ENCODE results near the gene ARHGEF4.

ARHGEF4 gene

GRCh38 chr2:130845505-130846085 is 8.9 kb downstream of the ARHGEF4 start:
- Histone ChIP-seq H3K9ac (ENCODE audit: low read length) (no peak overlapping the region), H3K18ac (ENCODE audit: low read length) (no peak overlapping the region), H3K27ac (ENCODE audit: low read depth, low read length) (no peak overlapping the region), H2BK12ac (ENCODE audit: low read length) (no peak overlapping the region), H3K79me1 (ENCODE audit: low read length) (no peaks in the 10 kb centered on the region), H4K91ac (ENCODE audit: low read depth, low read length) (no peak overlapping the region), H4K12ac (ENCODE audit: low read depth, low read length) (no peak overlapping the region), H3K27me3 (ENCODE audit: insufficient read depth, low read length) (no peaks in the 10 kb centered on the region), H3K4me1 (ENCODE audit: control insufficient read depth in 1 of 2, insufficient read depth in 2 of 2, low read length in 2 of 2) (no peaks in the 10 kb centered on the region), H3K4ac (ENCODE audit: low read depth, low read length) (no peak overlapping the region), H2AK5ac (ENCODE audit: low read length) (no peak overlapping the region), H3K79me2 (ENCODE audit: control insufficient read depth, insufficient read depth, low read length, poor library complexity) (no peaks in the 10 kb centered on the region), H2BK5ac (ENCODE audit: low read depth, low read length, poor library complexity) (no peak overlapping the region), H3K14ac (ENCODE audit: low read length) (no peak overlapping the region), H3K4me3 (ENCODE audit: low read depth, low read length) (no peak overlapping the region), H2BK120ac (ENCODE audit: insufficient read depth, low read length, poor library complexity) (no peak overlapping the region), H4K8ac (ENCODE audit: low read depth, low read length) (no peak overlapping the region), H3K23ac (ENCODE audit: low read length) (no peak overlapping the region), H3K9me3 (ENCODE audit: insufficient read depth, low read depth, low read length) (no peaks in the 10 kb centered on the region), H2AFZ (ENCODE audit: insufficient read depth, low read length, poor library complexity) (no peak overlapping the region), H3K4me2 (ENCODE audit: low read length) (no peak overlapping the region), H3K36me3 (ENCODE audit: control insufficient read depth in 1 of 2, insufficient read depth in 2 of 2, low read length in 2 of 2) (no peaks in the 10 kb centered on the region)
- WGBS (ENCODE audit: extremely low coverage, insufficient coverage, insufficient read length): no CpG with 5 or more reads among the region's 13 CpGs
- no peak for DNase-seq

- Histone ChIP-seq H2BK5ac (ENCODE audit: low read depth, low read length, poor library complexity) (no peak overlapping the region), H2AFZ (ENCODE audit: insufficient read depth, low read length, poor library complexity) (no peak overlapping the region), H3K79me1 (ENCODE audit: low read length) (no peaks in the 10 kb centered on the region), H3K4me1 (ENCODE audit: control insufficient read depth in 1 of 2, insufficient read depth in 2 of 2, low read length in 2 of 2) (no peaks in the 10 kb centered on the region), H3K79me2 (ENCODE audit: control insufficient read depth, insufficient read depth, low read length, poor library complexity) (no peaks in the 10 kb centered on the region), H2BK120ac (ENCODE audit: insufficient read depth, low read length, poor library complexity) (no peak overlapping the region), H3K4ac (ENCODE audit: low read depth, low read length) (no peak overlapping the region), H3K27me3 (ENCODE audit: insufficient read depth, low read length) (no peaks in the 10 kb centered on the region), H3K4me2 (ENCODE audit: low read length) (no peak overlapping the region), H4K8ac (ENCODE audit: low read depth, low read length) (no peak overlapping the region), H3K9ac (ENCODE audit: low read length) (no peak overlapping the region), H3K9me3 (ENCODE audit: insufficient read depth, low read depth, low read length) (no peaks in the 10 kb centered on the region), H4K91ac (ENCODE audit: low read depth, low read length) (no peak overlapping the region), H4K12ac (ENCODE audit: low read depth, low read length) (no peak overlapping the region), H3K23ac (ENCODE audit: low read length) (no peak overlapping the region), H3K27ac (ENCODE audit: low read depth, low read length) (no peak overlapping the region), H3K4me3 (ENCODE audit: low read depth, low read length) (no peak overlapping the region), H3K18ac (ENCODE audit: low read length) (no peak overlapping the region), H2BK12ac (ENCODE audit: low read length) (no peak overlapping the region), H3K14ac (ENCODE audit: low read length) (no peak overlapping the region), H2AK5ac (ENCODE audit: low read length) (no peak overlapping the region), H3K36me3 (ENCODE audit: control insufficient read depth in 1 of 2, insufficient read depth in 2 of 2, low read length in 2 of 2) (no peaks in the 10 kb centered on the region)
- no CpG with 5 or more reads among the region's 12 CpGs for WGBS (ENCODE audit: extremely low coverage, insufficient coverage, insufficient read length)
- DNase-seq: no peak
These were observed 9.5 kb downstream of the ARHGEF4 start for GRCh38 chr2:130846233-130846632.

DNA sequence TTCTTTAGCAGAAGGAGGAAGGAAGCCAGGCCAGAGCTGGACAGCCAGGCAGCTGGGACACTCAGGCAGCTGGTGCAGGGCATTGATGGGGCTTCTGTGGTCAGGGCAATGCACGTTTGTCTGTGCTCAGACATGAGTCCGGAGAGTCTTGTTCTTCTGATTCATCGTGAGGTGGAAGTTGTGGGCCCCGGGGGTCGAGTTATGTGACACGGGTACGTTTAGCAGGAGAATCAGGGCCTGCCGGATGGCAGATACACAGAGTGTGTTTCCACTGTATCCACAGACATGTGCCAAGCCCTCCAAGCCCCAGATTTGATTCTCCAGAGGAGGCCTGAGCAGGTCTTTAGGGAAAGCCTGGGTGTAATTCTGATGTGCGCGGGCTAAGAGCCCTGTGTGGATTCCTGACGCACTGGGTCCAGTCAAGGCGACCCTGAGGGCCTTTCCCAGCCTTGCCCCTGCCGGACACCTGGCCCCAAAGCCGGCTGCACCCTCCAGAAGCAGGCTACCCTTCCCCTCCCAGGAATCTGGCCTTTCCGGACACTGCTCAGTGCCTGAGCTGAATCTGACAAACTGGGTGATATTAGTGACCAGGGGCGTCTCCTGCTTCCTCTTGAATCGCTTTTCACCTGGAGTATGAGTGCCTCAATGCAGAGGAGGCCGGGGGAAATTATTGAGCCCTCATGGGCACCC is 10.1 kb downstream of the ARHGEF4 start:
- H3K4ac ChIP-seq (ENCODE audit: low read depth, low read length): no peak overlapping the region
- no peak overlapping the region for H2AFZ ChIP-seq (ENCODE audit: insufficient read depth, low read length, poor library complexity)
- no peaks in the 10 kb centered on the region for H3K4me1 ChIP-seq (ENCODE audit: control insufficient read depth in 1 of 2, insufficient read depth in 2 of 2, low read length in 2 of 2)
- H3K4me3 ChIP-seq (ENCODE audit: low read depth, low read length): no peak overlapping the region
- DNase-seq: peak; percentile 16 to 53
- no peak overlapping the region for H2AK5ac ChIP-seq (ENCODE audit: low read length)
- no peak overlapping the region for H3K4me2 ChIP-seq (ENCODE audit: low read length)
- H3K23ac ChIP-seq (ENCODE audit: low read length): no peak overlapping the region
- H3K14ac ChIP-seq (ENCODE audit: low read length): no peak overlapping the region
- H4K8ac ChIP-seq (ENCODE audit: low read depth, low read length): no peak overlapping the region
- no peak overlapping the region for H3K18ac ChIP-seq (ENCODE audit: low read length)
- no peak overlapping the region for H4K91ac ChIP-seq (ENCODE audit: low read depth, low read length)
- H3K27me3 ChIP-seq (ENCODE audit: insufficient read depth, low read length): no peaks in the 10 kb centered on the region
- no peak overlapping the region for H3K9ac ChIP-seq (ENCODE audit: low read length)
- H2BK5ac ChIP-seq (ENCODE audit: low read depth, low read length, poor library complexity): no peak overlapping the region
- no peak overlapping the region for H2BK120ac ChIP-seq (ENCODE audit: insufficient read depth, low read length, poor library complexity)
- WGBS (ENCODE audit: extremely low coverage, insufficient coverage, insufficient read length): no CpG with 5 or more reads among the region's 18 CpGs
- H3K9me3 ChIP-seq (ENCODE audit: insufficient read depth, low read depth, low read length): no peaks in the 10 kb centered on the region
- no peaks in the 10 kb centered on the region for H3K79me2 ChIP-seq (ENCODE audit: control insufficient read depth, insufficient read depth, low read length, poor library complexity)
- no peak overlapping the region for H2BK12ac ChIP-seq (ENCODE audit: low read length)
- no peak overlapping the region for H3K27ac ChIP-seq (ENCODE audit: low read depth, low read length)
- H4K12ac ChIP-seq (ENCODE audit: low read depth, low read length): no peak overlapping the region
- H3K36me3 ChIP-seq (ENCODE audit: control insufficient read depth in 1 of 2, insufficient read depth in 2 of 2, low read length in 2 of 2): no peaks in the 10 kb centered on the region
- no peaks in the 10 kb centered on the region for H3K79me1 ChIP-seq (ENCODE audit: low read length)

DNA sequence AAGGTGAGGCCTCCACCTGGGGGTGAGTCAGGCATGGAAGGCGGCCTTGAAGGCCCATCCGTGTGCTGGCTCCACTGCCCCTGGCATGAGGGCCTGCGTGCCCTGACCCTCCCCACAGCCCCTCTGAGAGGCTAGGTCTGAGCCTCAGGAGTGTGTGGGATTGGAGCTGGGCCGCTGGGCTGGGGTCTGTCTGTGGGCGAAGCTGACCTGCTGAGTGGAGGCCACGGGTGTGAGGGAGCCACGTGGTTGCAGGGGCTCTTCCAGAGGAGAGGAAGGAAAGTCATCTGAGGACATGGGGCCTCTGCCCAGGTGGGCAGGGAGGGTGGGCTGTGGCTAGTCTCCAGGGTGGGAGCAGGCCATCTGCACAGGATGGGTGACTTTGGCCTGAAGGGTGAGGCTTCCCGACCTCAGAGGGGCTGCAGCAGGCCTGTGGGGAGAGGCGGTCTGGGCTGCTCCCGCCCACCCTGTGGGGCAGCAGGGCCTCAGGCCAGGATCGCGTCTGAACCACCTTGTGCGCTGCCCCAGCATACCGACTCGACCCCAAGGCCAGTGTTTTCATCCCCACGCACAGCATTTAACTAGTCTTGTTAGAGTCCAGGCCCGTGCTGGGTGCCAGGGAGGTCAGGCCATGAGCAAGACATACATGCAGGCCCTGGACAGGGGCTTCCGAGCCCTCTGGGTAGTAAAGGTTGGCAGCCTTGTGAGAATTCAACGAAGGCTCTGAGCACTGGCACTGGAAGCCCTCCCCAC is 11.2 kb downstream of the ARHGEF4 start:
- H3K4me1 ChIP-seq (ENCODE audit: control insufficient read depth in 1 of 2, insufficient read depth in 2 of 2, low read length in 2 of 2): no peaks in the 10 kb centered on the region
- no peaks in the 10 kb centered on the region for H3K36me3 ChIP-seq (ENCODE audit: control insufficient read depth in 1 of 2, insufficient read depth in 2 of 2, low read length in 2 of 2)
- DNase-seq: no peak
- no peak overlapping the region for H2BK5ac ChIP-seq (ENCODE audit: low read depth, low read length, poor library complexity)
- no peak overlapping the region for H3K4me2 ChIP-seq (ENCODE audit: low read length)
- H3K79me2 ChIP-seq (ENCODE audit: control insufficient read depth, insufficient read depth, low read length, poor library complexity): no peaks in the 10 kb centered on the region
- no peak overlapping the region for H3K9ac ChIP-seq (ENCODE audit: low read length)
- H3K18ac ChIP-seq (ENCODE audit: low read length): no peak overlapping the region
- H4K8ac ChIP-seq (ENCODE audit: low read depth, low read length): no peak overlapping the region
- H3K27ac ChIP-seq (ENCODE audit: low read depth, low read length): no peak overlapping the region
- no peak overlapping the region for H2BK120ac ChIP-seq (ENCODE audit: insufficient read depth, low read length, poor library complexity)
- no peak overlapping the region for H2AFZ ChIP-seq (ENCODE audit: insufficient read depth, low read length, poor library complexity)
- no peak overlapping the region for H4K91ac ChIP-seq (ENCODE audit: low read depth, low read length)
- no peak overlapping the region for H3K23ac ChIP-seq (ENCODE audit: low read length)
- H3K14ac ChIP-seq (ENCODE audit: low read length): no peak overlapping the region
- no peak overlapping the region for H2BK12ac ChIP-seq (ENCODE audit: low read length)
- H3K27me3 ChIP-seq (ENCODE audit: insufficient read depth, low read length): no peaks in the 10 kb centered on the region
- no CpG with 5 or more reads among the region's 19 CpGs for WGBS (ENCODE audit: extremely low coverage, insufficient coverage, insufficient read length)
- no peaks in the 10 kb centered on the region for H3K9me3 ChIP-seq (ENCODE audit: insufficient read depth, low read depth, low read length)
- H3K4ac ChIP-seq (ENCODE audit: low read depth, low read length): no peak overlapping the region
- no peak overlapping the region for H2AK5ac ChIP-seq (ENCODE audit: low read length)
- H3K79me1 ChIP-seq (ENCODE audit: low read length): no peaks in the 10 kb centered on the region
- H3K4me3 ChIP-seq (ENCODE audit: low read depth, low read length): no peak overlapping the region
- H4K12ac ChIP-seq (ENCODE audit: low read depth, low read length): no peak overlapping the region
